ENCODE results near the gene CHD9. TPM values are rescaled to one million over a fixed set of nuclear protein-coding genes. Genes with fewer than 3 reads are reported as not detected.

CHD9 gene
- total RNA-seq, 4 donors from 2014 or later = 45.2 to 64.0 (median 49.5) TPM

GRCh38 chr16:53201900-53202299 is 147.1 kb downstream of the CHD9 start:
- Histone ChIP-seq H3K27ac (replicated peaks in 1 of 4) (no peak overlapping the region), H3K36me3 (no peaks in the 10 kb centered on the region), H3K27me3 (no peaks in the 10 kb centered on the region), H3K4me3 (no peak overlapping the region), H3K9me3 (no peaks in the 10 kb centered on the region), H3K4me1 (peaks cover 1 to 27% (median 6%) of the 10 kb centered on the region in 4 donors)
- TF ChIP-seq EP300 (IDR thresholded peaks at IDR 0.05) (no peak), POLR2AphosphoS5 (IDR thresholded peaks at IDR 0.05) (no peak), POLR2A (IDR thresholded peaks at IDR 0.05; ENCODE audit: low read depth) (no peak), CTCF (IDR thresholded peaks at IDR 0.05) (no peak)
- WGBS = 100% methylated on average over 1 of the region's 1 CpG
- no peak for DNase-seq (ENCODE audit: extremely low spot score)
- intact Hi-C loops (cut with DNase I) = no loop called here

- H3K27ac ChIP-seq (replicated peaks in 1 of 4) = no peak overlapping the region
- TF ChIP-seq CTCF (IDR thresholded peaks at IDR 0.05) (no peak), EP300 (IDR thresholded peaks at IDR 0.05) (no peak), POLR2AphosphoS5 (IDR thresholded peaks at IDR 0.05) (no peak), POLR2A (IDR thresholded peaks at IDR 0.05; ENCODE audit: low read depth) (no peak)
- no peak for DNase-seq (ENCODE audit: extremely low spot score)
- no peaks in the 10 kb centered on the region for H3K27me3 ChIP-seq
- H3K4me3 ChIP-seq = no peak overlapping the region
- peaks cover 5 to 29% (median 9%) of the 10 kb centered on the region in 4 donors for H3K4me1 ChIP-seq
- no peaks in the 10 kb centered on the region for H3K9me3 ChIP-seq
- no peaks in the 10 kb centered on the region for H3K36me3 ChIP-seq
- intact Hi-C loops (cut with DNase I) = no loop called here
Observed at GRCh38 chr16:53202398-53202797, 147.6 kb downstream of the CHD9 start.

- no peaks in the 10 kb centered on the region for H3K27me3 ChIP-seq
- H3K9me3 ChIP-seq = no peaks in the 10 kb centered on the region
- peaks cover 45 to 60% (median 56%) of the 10 kb centered on the region in 4 donors for H3K4me1 ChIP-seq
- TF ChIP-seq POLR2AphosphoS5 (IDR thresholded peaks at IDR 0.05) (peak in 1 of 2 donors; percentile 41), EP300 (IDR thresholded peaks at IDR 0.05) (no peak), CTCF (IDR thresholded peaks at IDR 0.05) (peak; percentile 49 to 58 (median 53))
- DNase-seq (ENCODE audit: extremely low spot score) = no peak
- H3K36me3 ChIP-seq = no peaks in the 10 kb centered on the region
- intact Hi-C loops (cut with DNase I) = loop anchor here (5.0 kb wide), 2 partner anchors 76 to 156 kb away; partner anchors contain the start of genes CHD9 and CHD9NB
- 2% methylated on average over 8 of the region's 8 CpGs for WGBS
- peak overlapping the region; percentile 42 to 57 (median 44) for H3K4me3 ChIP-seq
- H3K27ac ChIP-seq (replicated peaks in 1 of 4) = peak overlapping the region; percentile 71 to 84 (median 78)
Observed at GRCh38 chr16:53207810-53208752, 153.3 kb downstream of the CHD9 start.

GRCh38 chr16:53209429-53209828 is 154.6 kb downstream of the CHD9 start:
- Histone ChIP-seq H3K9me3 (no peaks in the 10 kb centered on the region), H3K4me1 (peaks cover 55 to 65% (median 60%) of the 10 kb centered on the region in 4 donors), H3K36me3 (no peaks in the 10 kb centered on the region), H3K27me3 (no peaks in the 10 kb centered on the region), H3K27ac (replicated peaks in 1 of 4) (peak overlapping the region; percentile 14 to 83 (median 72)), H3K4me3 (peak overlapping the region; percentile 42 to 57 (median 44))
- WGBS = 28% methylated on average over 5 of the region's 5 CpGs
- no peak for DNase-seq (ENCODE audit: extremely low spot score)
- intact Hi-C loops (cut with DNase I) = loop anchor here (5.0 kb wide), 2 partner anchors 77 to 157 kb away; partner anchors contain the start of genes CHD9 and CHD9NB
- TF ChIP-seq EP300 (IDR thresholded peaks at IDR 0.05) (no peak), CTCF (IDR thresholded peaks at IDR 0.05) (no peak), POLR2A (IDR thresholded peaks at IDR 0.05; ENCODE audit: low read depth) (no peak), POLR2AphosphoS5 (IDR thresholded peaks at IDR 0.05) (no peak)
